Measurements from ENCODE around the gene DPH5. TPM values are rescaled to one million over a fixed set of nuclear protein-coding genes. Genes with fewer than 3 reads are reported as not detected.
A peak's percentile ranks its signal among the peaks of the same experiment; 100 is the strongest.

DPH5 gene
- polyA plus RNA-seq, 1 of the 3 experiments (the other 2 are of a cell fraction): 36.6 TPM

DNA sequence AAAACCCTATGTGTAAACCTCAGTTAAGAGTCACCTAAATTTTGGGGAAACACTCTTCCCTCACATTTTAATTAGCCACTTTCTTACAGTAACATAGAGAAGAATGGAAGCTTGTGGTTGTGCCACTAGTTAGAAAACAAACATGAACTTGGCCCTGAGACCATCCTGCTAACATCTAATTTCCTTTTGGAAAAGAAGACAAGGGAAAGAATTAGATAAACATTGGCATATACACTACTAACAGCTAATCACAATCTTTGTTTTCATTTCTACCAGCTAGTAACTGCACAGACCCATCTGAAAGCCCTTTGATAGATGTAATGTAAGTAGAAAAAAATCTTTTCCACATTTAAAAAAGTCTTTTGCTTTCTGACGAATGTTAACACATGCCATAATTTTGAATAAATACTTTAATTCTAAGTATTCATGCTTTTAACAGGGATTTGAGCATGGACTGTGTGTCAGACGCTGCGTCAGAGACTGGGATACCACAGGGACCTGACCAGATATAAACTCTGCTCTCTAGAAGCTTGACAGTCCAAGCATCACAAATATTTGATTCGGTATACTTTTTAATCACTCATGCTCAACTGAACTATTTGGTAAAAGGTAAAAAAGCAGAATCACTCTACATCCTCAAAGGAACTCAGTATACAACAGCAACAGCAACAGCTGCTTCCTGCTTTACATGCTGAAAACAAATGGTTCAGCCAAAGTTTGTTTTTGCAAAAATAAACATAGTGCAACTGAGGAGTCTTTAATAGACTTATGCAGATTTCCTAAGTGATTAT is 30.2 kb downstream of the DPH5 start:
- Histone ChIP-seq H2AFZ (ENCODE audit: low read depth) (no peak overlapping the region), H3K36me3 (replicated peaks in 1 of 2; ENCODE audit: control insufficient read depth in 1 of 2, insufficient read depth in 2 of 2, low read length in 1 of 2) (peaks cover 29% of the 10 kb centered on the region in 2 experiments), H3K9ac (no peak overlapping the region), H3K27me3 (ENCODE audit: insufficient read depth) (no peaks in the 10 kb centered on the region), H3K4me2 (no peak overlapping the region), H3K9me2 (no peaks in the 10 kb centered on the region), H3K4me1 (ENCODE audit: control insufficient read depth in 1 of 2, insufficient read depth in 2 of 2, low read depth in 1 of 2, low read length in 1 of 2) (no peaks in the 10 kb centered on the region; a peak in 1 of 4 replicates), H3K79me2 (ENCODE audit: insufficient read depth) (no peaks in the 10 kb centered on the region), H3K27ac (ENCODE audit: low read depth in 2 of 2, low read length in 1 of 2) (no peak overlapping the region), H3K9me3 (no peaks in the 10 kb centered on the region), H3K4me3 (ENCODE audit: low read depth in 2 of 2, low read length in 1 of 2) (no peak overlapping the region), H4K20me1 (ENCODE audit: insufficient read depth) (no peaks in the 10 kb centered on the region), H3F3A (replicated peaks; ENCODE audit: insufficient read depth) (peaks cover 11% of the 10 kb centered on the region)
- ChIA-PET CTCF (interaction anchor here (1.1 to 1.2 kb wide), 2 partner anchors 20 to 293 kb away, joined by 3 read pairs; no protein-coding TSS in a partner anchor), POLR2A (no interaction called here)
- TF ChIP-seq ZBTB33 (IDR thresholded peaks at IDR 0.05; ENCODE audit: borderline replicate concordance, low read depth): no peak
- no peak for TF ChIP-seq EP300 (IDR thresholded peaks at IDR 0.05; ENCODE audit: borderline replicate concordance in 1 of 2, low read depth in 1 of 2, low read length in 1 of 2)
- no peak for TF ChIP-seq TCF12 (IDR thresholded peaks at IDR 0.05)
- no peak for TF ChIP-seq JUND (IDR thresholded peaks at IDR 0.05)
- no peak for TF ChIP-seq EZH2phosphoT487 (IDR thresholded peaks at IDR 0.05; ENCODE audit: borderline replicate concordance, low read depth)
- no peak for TF ChIP-seq ELF1 (IDR thresholded peaks at IDR 0.05)
- TF ChIP-seq FOSL2 (IDR thresholded peaks at IDR 0.05; ENCODE audit: borderline replicate concordance, low read depth): no peak
- DNase-seq: no peak
- WGBS (ENCODE audit: low lambda C conversion rate): 96% methylated on average over 4 of the region's 4 CpGs

- H3K9ac ChIP-seq: no peak overlapping the region
- ChIA-PET POLR2A (no interaction called here), CTCF (interaction anchor here (0.9 kb wide), 1 partner anchor 1462 kb away, joined by 3 read pairs; no protein-coding TSS in a partner anchor)
- peaks cover 0 to 10% of the 10 kb centered on the region in 2 experiments; a peak in 3 of 4 replicates for H3K4me1 ChIP-seq (ENCODE audit: control insufficient read depth in 1 of 2, insufficient read depth in 2 of 2, low read depth in 1 of 2, low read length in 1 of 2)
- no peaks in the 10 kb centered on the region for H3K79me2 ChIP-seq (ENCODE audit: insufficient read depth)
- H2AFZ ChIP-seq (ENCODE audit: low read depth): no peak overlapping the region
- H3K9me3 ChIP-seq: no peaks in the 10 kb centered on the region
- H3K27me3 ChIP-seq (ENCODE audit: insufficient read depth): no peaks in the 10 kb centered on the region
- no peaks in the 10 kb centered on the region for H4K20me1 ChIP-seq (ENCODE audit: insufficient read depth)
- H3K36me3 ChIP-seq (replicated peaks in 1 of 2; ENCODE audit: control insufficient read depth in 1 of 2, insufficient read depth in 2 of 2, low read length in 1 of 2): peaks cover 21 to 32% of the 10 kb centered on the region in 2 experiments
- H3K4me3 ChIP-seq (ENCODE audit: low read depth in 2 of 2, low read length in 1 of 2): no peak overlapping the region
- 0 out of 2 replicates have a peak overlapping the region, but pooled peaks have one; percentile 5 for H3K4me2 ChIP-seq
- peak overlapping the region; percentile 57 to 64; a peak in 3 of 4 replicates for H3K27ac ChIP-seq (ENCODE audit: low read depth in 2 of 2, low read length in 1 of 2)
- no peak for DNase-seq
- WGBS (ENCODE audit: low lambda C conversion rate): 61% methylated on average over 2 of the region's 2 CpGs
- H3K9me2 ChIP-seq: no peaks in the 10 kb centered on the region
- peak; percentile 16 to 55; a peak in 1 of 4 replicates for TF ChIP-seq EP300 (IDR thresholded peaks at IDR 0.05; ENCODE audit: borderline replicate concordance in 1 of 2, low read depth in 1 of 2, low read length in 1 of 2)
- 0 out of 2 replicates have a peak, but pooled peaks have one; percentile 38 for TF ChIP-seq TEAD4 (IDR thresholded peaks at IDR 0.05; ENCODE audit: borderline replicate concordance, insufficient read depth)
- TF ChIP-seq, protein P1, sequence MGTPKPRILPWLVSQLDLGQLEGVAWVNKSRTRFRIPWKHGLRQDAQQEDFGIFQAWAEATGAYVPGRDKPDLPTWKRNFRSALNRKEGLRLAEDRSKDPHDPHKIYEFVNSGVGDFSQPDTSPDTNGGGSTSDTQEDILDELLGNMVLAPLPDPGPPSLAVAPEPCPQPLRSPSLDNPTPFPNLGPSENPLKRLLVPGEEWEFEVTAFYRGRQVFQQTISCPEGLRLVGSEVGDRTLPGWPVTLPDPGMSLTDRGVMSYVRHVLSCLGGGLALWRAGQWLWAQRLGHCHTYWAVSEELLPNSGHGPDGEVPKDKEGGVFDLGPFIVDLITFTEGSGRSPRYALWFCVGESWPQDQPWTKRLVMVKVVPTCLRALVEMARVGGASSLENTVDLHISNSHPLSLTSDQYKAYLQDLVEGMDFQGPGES (IDR thresholded peaks at IDR 0.05; ENCODE audit: low read depth, low read length): no peak
- TF ChIP-seq JUND (IDR thresholded peaks at IDR 0.05): peak; percentile 66
- peak; percentile 93 for TF ChIP-seq TCF12 (IDR thresholded peaks at IDR 0.05)
- peak; percentile 62; the same call in 1 of the 2 replicates for TF ChIP-seq FOSL2 (IDR thresholded peaks at IDR 0.05; ENCODE audit: borderline replicate concordance, low read depth)
- TF ChIP-seq PBX3 (IDR thresholded peaks at IDR 0.05): peak; percentile 80
- TF ChIP-seq ZBTB33 (IDR thresholded peaks at IDR 0.05; ENCODE audit: borderline replicate concordance, low read depth): no peak
- no peak for TF ChIP-seq RXRA (IDR thresholded peaks at IDR 0.05; ENCODE audit: borderline replicate concordance, low read depth)
- peak; percentile 82 for TF ChIP-seq NFIC (IDR thresholded peaks at IDR 0.05; ENCODE audit: borderline replicate concordance)
- peaks cover 16% of the 10 kb centered on the region for H3F3A ChIP-seq (replicated peaks; ENCODE audit: insufficient read depth)
Measured at GRCh38 chr1:100989306-100990077, 36.1 kb downstream of the DPH5 start.

Data from SK-N-SH (cell line).